Neural progenitor cell (in vitro differentiated cells): ENCODE results near the gene MSH2.

Experiments
- CTCF ChIP-seq: fragments of 200-600 bp; sonication (generic); IDR thresholded peaks from 2 replicates; pipeline ENCODE4 v1.5.1; 2017; ENCODE audit warnings: antibody characterized with exemption, mild to moderate bottlenecking
- EZH2 ChIP-seq: fragments of 200-600 bp; sonication (generic); IDR thresholded peaks from 2 replicates; pipeline ENCODE4 v1.6.1; 2017; ENCODE audit warnings: antibody characterized with exemption, mild to moderate bottlenecking, moderate library complexity
- EZH2phosphoT487 ChIP-seq: fragments of 200-600 bp; sonication (generic); IDR thresholded peaks from 2 replicates; pipeline ENCODE4 v1.6.1; 2017; ENCODE audit warnings: antibody characterized with exemption

- no peak for TF ChIP-seq CTCF
- TF ChIP-seq EZH2phosphoT487, result no peak
- no peak for TF ChIP-seq EZH2
Measured at GRCh38 chr2:47497843-47498460, 95.0 kb downstream of the MSH2 start.
